Hepatocyte (in vitro differentiated cells): Measurements from ENCODE around the gene CHST4.

Experiments used
- CTCF ChIP-seq: fragments of 200-600 bp; sonication (generic); IDR thresholded peaks from 2 replicates; pipeline ENCODE4 v1.5.1; 2016; ENCODE audit warnings: antibody characterized with exemption, mild to moderate bottlenecking; ENCODE audit not compliant: poor library complexity
- EZH2 ChIP-seq: fragments of 200-600 bp; sonication (generic); IDR thresholded peaks from 2 replicates; pipeline ENCODE4 v1.6.1; 2016; ENCODE audit warnings: antibody characterized with exemption, mild to moderate bottlenecking, borderline replicate concordance

GRCh38 chr16:71491054-71491453, 35.2 kb upstream of the CHST4 start:
- no peak for TF ChIP-seq CTCF
- TF ChIP-seq EZH2: no peak
